SU-DHL-6 (cell line): ENCODE data around the gene ZIC2.

Source experiments
- H2AFZ ChIP-seq: fragments of 200-600 bp; sonication (generic); 2 replicates; pipeline ENCODE4 v1.6.1; 2014; ENCODE audit warnings: low read depth, mild to moderate bottlenecking, moderate library complexity, mixed read lengths, antibody characterized with exemption, low read length; ENCODE audit not compliant: severe bottlenecking
- H3F3A ChIP-seq: fragments of 200-600 bp; shearing (Covaris generic); 2 replicates; pipeline ENCODE4 v1.6.0; 2016; ENCODE audit warnings: antibody characterized with exemption, mild to moderate bottlenecking; ENCODE audit not compliant: insufficient read depth
- H3K27ac ChIP-seq: fragments of 200-600 bp; sonication (generic); 2 replicates; pipeline ENCODE4 v1.5.1; 2016; ENCODE audit warnings: low read depth, mild to moderate bottlenecking, low read length, moderate library complexity, mixed read lengths
- H3K27me3 ChIP-seq: fragments of 200-600 bp; sonication (generic), shearing (Covaris generic); 2 replicates; pipeline ENCODE4 v1.6.0; 2014; ENCODE audit warnings: mild to moderate bottlenecking, low read length
- H3K36me3 ChIP-seq: fragments of 200-600 bp; sonication (generic); 2 replicates; pipeline ENCODE4 v1.6.1; 2014; ENCODE audit warnings: mild to moderate bottlenecking, low read length, mixed read lengths
- H3K4me2 ChIP-seq: fragments of 300-600, 200-600 bp; shearing (Covaris generic), sonication (generic); 2 replicates; pipeline ENCODE4 v1.6.0; 2014; ENCODE audit warnings: low read length, low read depth, mild to moderate bottlenecking; ENCODE audit not compliant: poor library complexity, severe bottlenecking
- H3K4me3 ChIP-seq: fragments of 200-600 bp; sonication (generic); 2 replicates; pipeline ENCODE4 v1.5.1; 2014; ENCODE audit warnings: antibody characterized with exemption, low read length, mild to moderate bottlenecking, mixed read lengths; ENCODE audit not compliant: insufficient read depth, poor library complexity, severe bottlenecking
- H3K79me2 ChIP-seq: fragments of 200-600 bp; sonication (generic); 2 replicates; pipeline ENCODE4 v1.6.1; 2014; ENCODE audit warnings: mild to moderate bottlenecking, low read length, moderate library complexity; ENCODE audit not compliant: insufficient read depth
- H3K9ac ChIP-seq: fragments of 200-600 bp; sonication (generic); 2 replicates; pipeline ENCODE4 v1.7.0; 2014; ENCODE audit warnings: mild to moderate bottlenecking, low read length
- H3K9me2 ChIP-seq: fragments of 200-600 bp; sonication (generic); replicated peaks from 2 replicates; pipeline ENCODE4 v1.6.1; 2014; ENCODE audit warnings: low read length; ENCODE audit not compliant: insufficient read depth
- H3K9me3 ChIP-seq: fragments of 200-600 bp; sonication (generic); 2 replicates; pipeline ENCODE4 v1.6.1; 2014; ENCODE audit warnings: low read length, mixed read lengths; ENCODE audit not compliant: insufficient read depth
- H4K20me1 ChIP-seq: fragments of 200-600 bp; sonication (generic); 2 replicates; pipeline ENCODE4 v1.6.1; 2014; ENCODE audit warnings: low read depth, mild to moderate bottlenecking, antibody characterized with exemption, low read length, moderate library complexity, mixed read lengths
- EZH2phosphoT487 ChIP-seq: fragments of 200-600 bp; sonication (generic), shearing (Covaris generic); conservative IDR thresholded peaks from 2 replicates; pipeline ENCODE4 v1.6.1; 2018; ENCODE audit warnings: mild to moderate bottlenecking, antibody characterized with exemption, low read length, moderate library complexity, mixed read lengths
- TF ChIP-seq, protein P1 (sequence below): fragments of 200-600 bp; sonication (generic); IDR thresholded peaks from one replicate; pipeline ENCODE4 v1.5.1; 2017; ENCODE audit warnings: antibody characterized with exemption, mild to moderate bottlenecking, low read length, moderate library complexity; ENCODE audit not compliant: insufficient read depth, poor library complexity, severe bottlenecking

The ZIC2 gene

DNA sequence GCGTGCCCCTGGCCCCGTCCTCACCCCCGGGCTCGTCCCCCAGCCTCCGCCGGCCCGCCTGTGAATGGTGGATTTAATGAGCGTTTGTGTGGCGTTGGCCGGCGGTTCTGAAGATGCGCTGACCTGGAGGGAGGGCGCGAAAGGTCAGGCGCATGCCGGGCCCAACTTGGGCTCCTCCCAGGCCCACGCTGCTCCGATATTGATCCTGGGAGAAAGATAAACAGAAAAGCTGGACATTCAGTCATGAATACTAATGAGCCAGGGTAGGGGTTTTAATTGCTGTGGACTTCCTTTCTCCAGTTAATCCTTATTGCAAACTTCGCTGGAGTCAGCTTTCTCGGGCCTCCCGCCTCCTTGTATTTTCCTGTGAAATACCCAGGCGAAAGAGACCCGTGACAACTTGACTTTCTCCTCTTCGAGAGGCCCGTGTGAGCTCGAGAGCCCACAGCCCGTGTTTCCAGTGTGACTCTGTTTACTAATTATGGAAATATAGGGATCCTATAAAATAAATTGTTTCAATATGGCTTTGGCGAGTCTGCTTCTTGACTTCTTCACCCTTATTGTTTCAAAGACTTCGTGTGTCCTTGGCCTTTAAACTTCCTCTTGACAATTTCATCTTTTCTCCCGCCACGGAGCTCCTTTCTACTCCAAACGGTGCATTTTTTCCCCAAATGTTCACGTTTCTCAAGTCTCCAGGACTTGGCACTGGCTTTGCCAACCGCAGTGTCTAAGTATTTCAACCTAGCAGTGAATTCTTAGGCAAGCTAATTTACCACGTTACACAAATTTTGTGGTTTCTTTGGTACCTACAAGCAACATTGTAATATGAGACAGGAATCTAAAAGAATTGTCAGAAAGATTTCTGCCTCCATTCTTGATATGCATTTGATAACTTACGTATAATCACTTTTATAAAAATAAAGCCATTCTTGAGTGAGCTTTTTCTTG lies 10.5 kb downstream of the ZIC2 start:
- H2AFZ ChIP-seq, result no peak overlapping the region
- H3K36me3 ChIP-seq, result no peaks in the 10 kb centered on the region
- H3K9ac ChIP-seq, result no peak overlapping the region
- no peak overlapping the region for H3K4me3 ChIP-seq
- H4K20me1 ChIP-seq, result no peaks in the 10 kb centered on the region
- H3K27ac ChIP-seq, result no peak overlapping the region
- no peak overlapping the region for H3K4me2 ChIP-seq
- no peaks in the 10 kb centered on the region for H3K9me2 ChIP-seq
- no peaks in the 10 kb centered on the region for H3K27me3 ChIP-seq
- no peak for TF ChIP-seq EZH2phosphoT487
- TF ChIP-seq, protein P1, sequence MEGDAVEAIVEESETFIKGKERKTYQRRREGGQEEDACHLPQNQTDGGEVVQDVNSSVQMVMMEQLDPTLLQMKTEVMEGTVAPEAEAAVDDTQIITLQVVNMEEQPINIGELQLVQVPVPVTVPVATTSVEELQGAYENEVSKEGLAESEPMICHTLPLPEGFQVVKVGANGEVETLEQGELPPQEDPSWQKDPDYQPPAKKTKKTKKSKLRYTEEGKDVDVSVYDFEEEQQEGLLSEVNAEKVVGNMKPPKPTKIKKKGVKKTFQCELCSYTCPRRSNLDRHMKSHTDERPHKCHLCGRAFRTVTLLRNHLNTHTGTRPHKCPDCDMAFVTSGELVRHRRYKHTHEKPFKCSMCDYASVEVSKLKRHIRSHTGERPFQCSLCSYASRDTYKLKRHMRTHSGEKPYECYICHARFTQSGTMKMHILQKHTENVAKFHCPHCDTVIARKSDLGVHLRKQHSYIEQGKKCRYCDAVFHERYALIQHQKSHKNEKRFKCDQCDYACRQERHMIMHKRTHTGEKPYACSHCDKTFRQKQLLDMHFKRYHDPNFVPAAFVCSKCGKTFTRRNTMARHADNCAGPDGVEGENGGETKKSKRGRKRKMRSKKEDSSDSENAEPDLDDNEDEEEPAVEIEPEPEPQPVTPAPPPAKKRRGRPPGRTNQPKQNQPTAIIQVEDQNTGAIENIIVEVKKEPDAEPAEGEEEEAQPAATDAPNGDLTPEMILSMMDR, result no peak
- H3K79me2 ChIP-seq, result no peaks in the 10 kb centered on the region
- H3F3A ChIP-seq, result no peaks in the 10 kb centered on the region
- H3K9me3 ChIP-seq, result no peaks in the 10 kb centered on the region

- no peaks in the 10 kb centered on the region for H4K20me1 ChIP-seq
- no peak overlapping the region for H3K27ac ChIP-seq
- no peak overlapping the region for H3K9ac ChIP-seq
- no peaks in the 10 kb centered on the region for H3K9me3 ChIP-seq
- no peaks in the 10 kb centered on the region for H3K27me3 ChIP-seq
- no peaks in the 10 kb centered on the region for H3F3A ChIP-seq
- H3K79me2 ChIP-seq, result no peaks in the 10 kb centered on the region
- no peaks in the 10 kb centered on the region for H3K36me3 ChIP-seq
- H3K9me2 ChIP-seq, result no peaks in the 10 kb centered on the region
- no peak overlapping the region for H3K4me2 ChIP-seq
- TF ChIP-seq EZH2phosphoT487, result no peak
- TF ChIP-seq, protein P1, result no peak
- no peak overlapping the region for H3K4me3 ChIP-seq
- no peak overlapping the region for H2AFZ ChIP-seq
Measured at GRCh38 chr13:99992949-99993351, 11.4 kb downstream of the ZIC2 start.

- Histone ChIP-seq H3K9me3 (no peaks in the 10 kb centered on the region), H3K9ac (no peak overlapping the region), H3K9me2 (no peaks in the 10 kb centered on the region), H3K79me2 (no peaks in the 10 kb centered on the region), H3K4me2 (no peak overlapping the region), H3K36me3 (no peaks in the 10 kb centered on the region), H2AFZ (no peak overlapping the region), H3K4me3 (no peak overlapping the region), H4K20me1 (no peaks in the 10 kb centered on the region), H3K27me3 (no peaks in the 10 kb centered on the region), H3K27ac (no peak overlapping the region), H3F3A (no peaks in the 10 kb centered on the region)
- TF ChIP-seq, protein P1, result no peak
- no peak for TF ChIP-seq EZH2phosphoT487
Measured at GRCh38 chr13:99993660-99994637, 12.4 kb downstream of the ZIC2 start.
